GM23338 (cell line): Measurements from ENCODE around the gene LRCH3. TPM values are rescaled to one million over a fixed set of nuclear protein-coding genes. Genes with fewer than 3 reads are reported as not detected.

Experiments
- ATAC-seq: fragments of 200-7000 bp; cut with Tn5 transposase; 3 replicates; pipeline ENCODE4 v1.9.1; 2020
- DNase-seq: peaks from one replicate; pipeline ENCODE4 v3.0.0-alpha.2; 2015; ENCODE audit warnings: low spot score
- H2AFZ ChIP-seq: fragments of 200-600 bp; sonication (generic); 2 replicates; pipeline ENCODE4 v1.8.0; 2016; ENCODE audit warnings: antibody characterized with exemption, mild to moderate bottlenecking, moderate library complexity
- H3F3A ChIP-seq: fragments of 200-600 bp; sonication (generic); replicated peaks from 2 replicates; pipeline ENCODE4 v1.8.0; 2017; ENCODE audit warnings: antibody characterized with exemption, mixed run types, low read depth
- H3K27ac ChIP-seq: fragments of 200-600 bp; sonication (generic); 2 replicates; pipeline ENCODE4 v1.6.1; 2016; ENCODE audit warnings: low read depth
- H3K27me3 ChIP-seq: fragments of 200-600 bp; sonication (generic); 2 replicates; pipeline ENCODE4 v1.8.0; 2016; ENCODE audit warnings: mild to moderate bottlenecking, mixed run types, moderate library complexity; ENCODE audit not compliant: insufficient read depth
- H3K36me3 ChIP-seq: fragments of 200-600 bp; sonication (generic); 2 replicates; pipeline ENCODE4 v1.8.0; 2016; ENCODE audit warnings: mild to moderate bottlenecking; ENCODE audit not compliant: insufficient read depth
- H3K4me1 ChIP-seq: fragments of 200-600 bp; sonication (generic); 2 replicates; pipeline ENCODE4 v1.8.0; 2016; ENCODE audit warnings: mild to moderate bottlenecking, moderate library complexity; ENCODE audit not compliant: insufficient read depth
- H3K4me2 ChIP-seq: fragments of 200-600 bp; sonication (generic); 2 replicates; pipeline ENCODE4 v1.7.1; 2017; ENCODE audit warnings: mixed run types
- H3K4me3 ChIP-seq: fragments of 200-600 bp; sonication (generic); 2 replicates; pipeline ENCODE4 v1.6.1; 2016; ENCODE audit warnings: mixed run types
- H3K79me2 ChIP-seq: fragments of 200-600 bp; sonication (generic); replicated peaks from 2 replicates; pipeline ENCODE4 v1.8.0; 2017; ENCODE audit warnings: mild to moderate bottlenecking; ENCODE audit not compliant: insufficient read depth
- H3K9me2 ChIP-seq: fragments of 200-600 bp; sonication (generic); 2 replicates; pipeline ENCODE4 v1.8.0; 2017; ENCODE audit not compliant: insufficient read depth
- H4K20me1 ChIP-seq: fragments of 200-600 bp; sonication (generic); replicated peaks from 2 replicates; pipeline ENCODE4 v1.8.0; 2017; ENCODE audit warnings: mild to moderate bottlenecking; ENCODE audit not compliant: insufficient read depth
- H3K27ac Mint-ChIP-seq: 2 replicates; pipeline ENCODE4 v1.8.0; 2020; ENCODE audit warnings: inconsistent platforms, mild to moderate bottlenecking, moderate library complexity, mixed read lengths
- H3K27me3 Mint-ChIP-seq: 3 replicates; pipeline ENCODE4 v1.8.0; 2022; ENCODE audit warnings: low read depth, mild to moderate bottlenecking, moderate library complexity, mixed read lengths, inconsistent platforms; ENCODE audit not compliant: insufficient read depth, poor library complexity
- H3K36me3 Mint-ChIP-seq: 3 replicates; pipeline ENCODE4 v1.8.0; 2021; ENCODE audit warnings: low read depth, mild to moderate bottlenecking, inconsistent platforms, moderate library complexity, mixed read lengths
- H3K4me1 Mint-ChIP-seq: 3 replicates; pipeline ENCODE4 v1.8.0; 2020; ENCODE audit warnings: mild to moderate bottlenecking, inconsistent platforms, mixed read lengths
- H3K4me3 Mint-ChIP-seq: 3 replicates; pipeline ENCODE4 v1.8.0; 2021; ENCODE audit warnings: moderate library complexity, mild to moderate bottlenecking, inconsistent platforms, mixed read lengths
- H3K9me3 Mint-ChIP-seq: 3 replicates; pipeline ENCODE4 v1.8.0; 2020; ENCODE audit warnings: moderate library complexity, mild to moderate bottlenecking, inconsistent platforms, mixed read lengths
- CREB1 ChIP-seq: fragments of 250-450 bp; sonication (Bioruptor Pico); IDR thresholded peaks from 2 replicates; pipeline ENCODE4 v1.5.0; 2020; ENCODE audit warnings: low read depth, mild to moderate bottlenecking, moderate library complexity
- CTCF ChIP-seq, 2 experiments: fragments of 200-600 bp in 1 of 2; sonication (generic) in 1 of 2; conservative IDR thresholded peaks; 2 replicates each; pipeline versions ENCODE4 v1.5.1 to v1.6.1; 2016 to 2017; ENCODE audit warnings: antibody characterized with exemption in 2 of 2, low read depth in 2 of 2, mild to moderate bottlenecking in 2 of 2, moderate library complexity in 1 of 2
- ETS1 ChIP-seq: IDR thresholded peaks from 2 replicates; pipeline ENCODE4 v1.6.1; 2016; ENCODE audit warnings: antibody characterized with exemption
- EZH2 ChIP-seq: fragments of 200-600 bp; sonication (generic); IDR thresholded peaks from one replicate; pipeline ENCODE4 v1.8.0; 2017; ENCODE audit warnings: antibody characterized with exemption, mild to moderate bottlenecking, low read depth; ENCODE audit not compliant: unreplicated experiment
- EZH2phosphoT487 ChIP-seq: fragments of 200-600 bp; sonication (generic); IDR thresholded peaks from one replicate; pipeline ENCODE4 v1.8.1; 2018; ENCODE audit warnings: antibody characterized with exemption; ENCODE audit not compliant: unreplicated experiment
- JUNB ChIP-seq: IDR thresholded peaks from one replicate; pipeline ENCODE4 v1.6.1; 2016; ENCODE audit warnings: antibody characterized with exemption; ENCODE audit not compliant: unreplicated experiment
- NANOG ChIP-seq: IDR thresholded peaks from 2 replicates; pipeline ENCODE4 v1.6.1; 2016; ENCODE audit warnings: antibody characterized with exemption, borderline replicate concordance
- POLR2AphosphoS5 ChIP-seq: IDR thresholded peaks from 2 replicates; pipeline ENCODE4 v1.6.1; 2016; ENCODE audit warnings: antibody characterized with exemption, low read depth
- REST ChIP-seq: IDR thresholded peaks from one replicate; pipeline ENCODE4 v1.6.1; 2018; ENCODE audit warnings: antibody characterized with exemption; ENCODE audit not compliant: unreplicated experiment
- STAT1 ChIP-seq: IDR thresholded peaks from one replicate; pipeline ENCODE4 v1.6.1; 2016; ENCODE audit warnings: antibody characterized with exemption; ENCODE audit not compliant: unreplicated experiment
- ZNF114 ChIP-seq: fragments of 250-450 bp; sonication (Bioruptor Pico); IDR thresholded peaks from 2 replicates; pipeline ENCODE4 v1.5.0; 2020; ENCODE audit warnings: mild to moderate bottlenecking, moderate library complexity
- ZNF331 ChIP-seq: fragments of 250-450 bp; sonication (Bioruptor Pico); IDR thresholded peaks from 2 replicates; pipeline ENCODE4 v1.5.0; 2020; ENCODE audit warnings: low read depth, mild to moderate bottlenecking, moderate library complexity
- ZNF462 ChIP-seq: fragments of 250-450 bp; sonication (Bioruptor Pico); IDR thresholded peaks from 2 replicates; pipeline ENCODE4 v1.5.0; 2020; ENCODE audit warnings: mild to moderate bottlenecking, moderate library complexity
- polyA plus RNA-seq: library from polyadenylated mRNA; unstranded; fragments of >200 nt; fragmentation: Nextera tagmentation; extraction: Ambion mirVana; gene quantifications from 2 replicates; pipeline ENCODE4 v1.2.1, GENCODE V29; 2016
- total RNA-seq: library from RNA; depleted of rRNA; stranded (reverse); fragments of >200 nt; shearing (Covaris generic); gene quantifications from 2 replicates; pipeline ENCODE4 v1.2.3, GENCODE V29; 2014

The LRCH3 gene
- total and polyA plus RNA-seq, 2 experiments from 2014 or later, result 22.9 to 60.0 TPM

- Mint-ChIP-seq H3K9me3 (no peaks in the 10 kb centered on the region), H3K36me3 (no peaks in the 10 kb centered on the region; the same call in 2 of the 3 replicates), H3K4me1 (peaks cover 15% of the 10 kb centered on the region), H3K27ac (no peak overlapping the region), H3K4me3 (peak overlapping the region; percentile 55), H3K27me3 (peaks cover 23% of the 10 kb centered on the region)
- peaks cover 37% of the 10 kb centered on the region for H3K79me2 ChIP-seq
- no peaks in the 10 kb centered on the region for H3K9me2 ChIP-seq
- H3K36me3 ChIP-seq, result no peaks in the 10 kb centered on the region
- no peak overlapping the region for H2AFZ ChIP-seq
- peaks cover 13% of the 10 kb centered on the region; the same call in 1 of the 2 replicates for H3F3A ChIP-seq
- TF ChIP-seq ZNF114 (no peak), ZNF331 (no peak), NANOG (no peak), EZH2 (no peak), CTCF (conservative IDR thresholded peaks at IDR 0.05; ENCODE audit: low read depth in 2 of 2) (no peak), POLR2AphosphoS5 (no peak), CREB1 (CRISPR knock-in tag) (no peak), STAT1 (no peak), JUNB (no peak), ZNF462 (CRISPR knock-in tag) (no peak), ETS1 (no peak), REST (no peak), EZH2phosphoT487 (no peak)
- no peak overlapping the region for H3K4me3 ChIP-seq
- peaks cover 20% of the 10 kb centered on the region for H3K4me1 ChIP-seq
- ATAC-seq (no peak), DNase-seq (no peak)
- H4K20me1 ChIP-seq, result 0 out of 2 replicates have a peak, but pooled peaks cover 5% of the 10 kb centered on the region
- no peak overlapping the region for H3K27ac ChIP-seq
- peaks cover 54% of the 10 kb centered on the region for H3K27me3 ChIP-seq
- no peak overlapping the region for H3K4me2 ChIP-seq
Measured at GRCh38 chr3:197752107-197752506, 38.9 kb upstream of the LRCH3 start.
